Cerebellar cortex (tissue), 1 donor: ENCODE data around the gene FAM168B.
"Not testable (repeated sequence)": the region's sequence is repeated elsewhere in the genome, so short reads cannot be mapped to it uniquely, and the experiment has no call there.

Experiments used
- DNase-seq: peaks from one replicate; pipeline ENCODE4 v3.0.0-alpha.2; 2015; ENCODE audit warnings: low spot score

The FAM168B gene

GRCh38 chr2:131103165-131103564, 9.9 kb upstream of the FAM168B start:
- DNase-seq: no peak

DNA sequence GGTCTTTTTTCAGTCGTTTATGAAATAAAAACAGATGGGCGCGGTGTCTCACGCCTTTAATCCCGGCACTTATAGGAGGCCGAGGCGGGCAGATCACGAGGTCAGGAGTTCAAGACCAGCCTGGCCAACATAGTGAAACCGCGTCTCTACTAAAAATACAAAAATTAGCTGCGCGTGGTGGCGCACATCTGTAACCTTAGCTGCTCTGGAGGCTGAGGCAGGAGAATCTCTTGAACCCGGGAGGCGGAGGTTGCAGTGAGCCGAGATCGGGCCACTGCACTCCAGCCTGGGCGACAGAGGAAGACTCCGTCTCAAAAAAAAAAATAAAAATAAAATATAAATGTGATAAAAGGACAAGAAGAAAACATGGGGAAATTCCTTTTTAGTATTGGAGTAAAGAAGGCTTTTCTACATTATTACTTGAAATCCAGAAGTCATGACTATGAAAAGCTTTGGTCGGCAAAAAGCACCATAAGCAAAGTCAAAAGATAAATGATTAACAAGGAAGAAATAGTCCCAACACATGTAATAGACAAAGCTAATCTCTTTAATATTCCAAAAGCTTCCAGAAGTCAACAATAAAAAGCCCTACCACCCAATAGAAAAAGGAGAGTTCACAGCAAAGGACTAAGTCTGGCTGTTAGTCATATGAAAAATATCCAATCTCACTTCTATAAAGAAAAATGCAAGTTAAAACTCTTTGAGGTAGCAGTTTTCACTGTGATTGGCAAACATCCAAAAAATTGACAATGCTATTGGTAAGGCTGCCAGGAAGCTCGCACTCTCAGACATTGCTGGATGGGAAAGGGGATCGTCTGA, 1.4 kb upstream of the FAM168B start:
- DNase-seq: no peak

DNA sequence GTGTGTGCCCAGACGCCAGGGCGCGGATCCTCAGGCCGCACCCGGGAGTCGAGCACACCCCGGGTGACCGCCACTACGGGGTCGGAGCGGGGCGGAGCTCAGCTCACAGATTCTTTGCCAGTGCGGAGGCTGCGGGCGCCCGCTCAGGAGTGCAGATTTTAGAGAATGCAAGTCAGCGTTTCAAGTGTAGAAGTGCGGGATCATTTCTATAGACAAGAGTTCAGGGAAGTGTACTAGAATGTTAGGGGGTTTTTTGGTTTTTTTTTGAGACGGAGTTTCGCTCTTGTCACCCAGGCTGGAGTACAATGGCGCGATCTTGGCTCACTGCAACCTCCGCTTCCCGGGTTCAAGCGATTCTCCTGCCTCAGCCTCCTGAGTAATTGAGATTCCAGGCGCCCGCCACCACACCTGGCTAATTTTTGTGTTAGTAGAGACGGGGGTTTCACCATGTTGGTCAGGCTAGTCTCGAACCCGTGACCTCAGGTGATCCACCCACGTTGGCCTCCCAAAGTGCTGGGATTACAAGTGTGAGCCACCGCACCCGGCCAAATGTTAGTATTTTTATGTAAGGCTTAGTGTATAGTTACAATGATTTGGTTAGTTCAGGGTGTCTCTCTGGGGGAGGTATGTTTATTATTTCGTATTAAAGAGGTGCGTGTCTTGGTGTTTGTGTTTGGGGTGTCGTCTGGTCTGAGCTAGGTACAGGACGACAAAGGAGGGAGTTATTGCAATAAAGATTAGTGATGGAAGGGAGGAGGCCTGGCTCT, 619 bp upstream of the FAM168B start:
- DNase-seq: peak; percentile 72

- no peak for DNase-seq
These were observed 728 bp downstream of the FAM168B start for GRCh38 chr2:131092458-131093005.

DNA sequence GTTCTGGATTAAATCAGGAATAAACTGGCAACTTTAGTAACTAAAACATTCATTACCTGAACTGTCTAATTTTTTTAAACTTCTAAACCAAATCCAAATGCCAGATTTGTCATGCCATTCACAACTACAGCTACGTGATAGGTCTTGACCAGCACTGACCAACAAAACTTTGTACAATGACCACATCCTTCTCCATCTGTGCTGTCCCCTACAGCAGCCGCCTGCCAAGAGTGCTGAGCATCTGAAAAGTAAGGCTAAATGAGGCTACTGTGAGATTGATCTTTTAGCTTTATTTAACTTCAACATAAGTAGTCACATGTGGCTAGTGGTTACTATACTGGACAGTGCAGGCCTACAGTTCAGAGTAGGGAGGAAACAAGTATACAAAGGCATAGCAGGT, 7.6 kb downstream of the FAM168B start:
- DNase-seq: no peak

GRCh38 chr2:131081190-131081589, 12.1 kb downstream of the FAM168B start:
- no peak for DNase-seq

DNA sequence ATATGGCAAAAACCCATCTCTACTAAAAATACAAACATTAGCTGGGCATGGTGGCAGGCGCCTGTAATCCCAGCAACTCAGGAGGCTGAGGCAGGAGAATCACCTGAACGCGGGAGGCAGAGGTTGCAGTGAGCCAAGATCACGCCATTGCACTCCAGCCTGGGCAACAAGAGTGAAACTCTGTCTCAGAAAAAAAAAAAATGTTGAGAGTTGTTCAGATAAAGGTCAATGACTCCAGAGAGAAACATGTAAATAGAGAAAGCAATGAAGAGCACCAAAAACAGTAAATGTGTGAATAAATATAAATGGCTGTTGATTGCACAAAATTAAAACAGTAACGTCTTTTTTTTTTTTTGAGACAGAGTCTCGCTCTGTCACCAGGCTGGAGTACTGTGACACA, 13.3 kb downstream of the FAM168B start:
- DNase-seq: not testable (repeated sequence)

- no peak for DNase-seq
These were observed 15.3 kb downstream of the FAM168B start for GRCh38 chr2:131077966-131078365.

DNA sequence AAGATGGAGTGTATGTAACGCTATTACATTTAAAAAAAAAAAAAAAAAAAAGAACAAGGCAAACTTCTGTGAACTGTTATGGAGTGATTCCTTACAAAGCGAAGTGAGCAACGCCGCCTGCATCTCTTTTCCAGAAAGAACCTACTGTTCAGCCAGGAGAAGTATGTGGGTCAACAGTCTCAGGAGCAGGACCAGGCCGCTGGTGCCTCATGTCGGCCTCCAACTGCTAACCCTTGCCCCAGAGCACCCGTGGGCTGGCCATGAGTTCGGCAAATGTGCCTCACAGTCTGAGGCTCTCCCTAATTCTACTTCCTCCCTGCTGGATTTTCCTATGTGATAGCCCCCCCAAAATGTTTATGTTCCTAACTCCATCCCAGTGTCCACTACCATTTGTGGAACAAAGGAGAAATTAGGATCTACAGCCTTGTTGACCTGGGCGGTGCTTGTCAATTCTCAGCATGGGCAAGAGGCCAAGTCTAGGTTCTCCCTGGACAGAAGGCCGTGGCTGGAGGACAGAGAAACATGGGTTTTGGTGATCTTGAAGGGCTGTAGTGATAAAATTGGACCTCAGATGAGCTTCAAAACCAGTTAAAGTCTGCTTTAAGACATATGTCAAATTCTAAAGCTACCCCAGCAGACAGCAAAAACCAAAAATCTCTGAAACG, 15.9 kb downstream of the FAM168B start:
- no peak for DNase-seq

- DNase-seq: no peak
These were observed 16.6 kb downstream of the FAM168B start for GRCh38 chr2:131076707-131077106.

DNA sequence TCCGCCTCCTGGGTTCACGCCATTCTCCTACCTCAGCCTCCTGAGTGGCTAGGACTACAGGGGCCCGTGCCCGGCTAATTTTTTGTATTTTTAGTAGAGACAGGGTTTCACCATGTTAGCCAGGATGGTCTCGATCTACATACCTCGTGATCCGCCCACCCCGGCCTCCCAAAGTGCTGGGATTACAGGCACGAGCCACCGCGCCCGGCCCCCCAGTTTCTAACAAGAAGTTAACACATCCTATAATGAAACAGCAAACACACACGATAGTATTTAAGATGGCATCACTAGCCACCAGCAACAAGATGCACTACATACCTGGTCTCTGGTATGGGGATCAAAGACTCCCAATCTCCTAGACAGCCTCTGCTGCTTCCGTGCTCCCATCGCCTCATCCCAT, 17.7 kb downstream of the FAM168B start:
- DNase-seq: not testable (repeated sequence)

DNA sequence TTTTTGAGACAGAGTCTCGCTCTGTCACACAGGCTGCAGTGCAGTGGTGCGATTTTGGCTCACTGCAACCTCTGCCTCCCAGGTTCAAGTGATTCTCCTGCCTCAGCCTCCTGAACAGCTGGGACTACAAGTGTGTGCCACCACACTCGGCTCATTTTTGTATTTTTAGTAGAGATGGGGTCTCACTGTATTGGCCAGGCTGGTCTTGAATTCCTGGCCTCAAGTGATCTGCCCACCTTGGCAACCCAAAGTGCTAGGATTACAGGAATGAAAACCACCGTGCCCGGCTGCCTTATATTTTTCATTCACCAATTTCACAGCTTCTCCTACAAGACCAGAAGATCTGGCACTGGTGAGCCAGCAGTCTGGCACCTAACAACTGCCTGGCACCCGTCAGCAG, 25.1 kb downstream of the FAM168B start:
- DNase-seq: not testable (repeated sequence)

DNA sequence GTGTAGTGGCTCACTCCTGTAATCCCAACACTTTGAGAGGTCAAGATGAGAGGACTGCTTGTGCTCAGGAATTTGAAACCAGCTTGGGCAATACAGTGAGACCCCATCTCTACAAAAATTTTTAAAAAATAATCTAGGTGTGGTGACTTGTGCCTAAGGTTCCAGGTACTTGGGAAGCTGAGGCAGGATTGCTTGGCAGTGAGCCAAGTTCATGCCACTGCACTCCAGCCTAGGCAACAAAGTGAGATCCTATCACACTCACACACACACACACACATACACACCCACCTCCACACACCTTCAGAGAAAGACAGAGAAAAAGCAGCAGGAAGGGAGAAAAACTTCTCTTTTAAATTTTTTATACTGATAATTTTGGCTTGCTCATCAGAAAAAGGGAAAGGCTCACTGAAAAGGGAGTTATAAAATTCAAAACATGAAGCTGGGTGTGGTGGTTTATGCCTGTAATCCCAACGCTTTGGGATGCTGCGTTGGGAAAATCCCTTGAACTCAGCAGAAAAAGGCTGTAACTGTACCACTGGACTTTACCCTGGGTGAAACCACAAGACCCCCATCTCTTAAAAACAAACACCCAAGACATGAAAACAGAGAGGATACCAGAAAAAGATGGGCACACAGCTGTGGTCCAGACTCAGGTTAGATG, 25.7 kb downstream of the FAM168B start:
- DNase-seq: no peak

- no peak for DNase-seq
These were observed 28.4 kb downstream of the FAM168B start for GRCh38 chr2:131064589-131065512.

DNA sequence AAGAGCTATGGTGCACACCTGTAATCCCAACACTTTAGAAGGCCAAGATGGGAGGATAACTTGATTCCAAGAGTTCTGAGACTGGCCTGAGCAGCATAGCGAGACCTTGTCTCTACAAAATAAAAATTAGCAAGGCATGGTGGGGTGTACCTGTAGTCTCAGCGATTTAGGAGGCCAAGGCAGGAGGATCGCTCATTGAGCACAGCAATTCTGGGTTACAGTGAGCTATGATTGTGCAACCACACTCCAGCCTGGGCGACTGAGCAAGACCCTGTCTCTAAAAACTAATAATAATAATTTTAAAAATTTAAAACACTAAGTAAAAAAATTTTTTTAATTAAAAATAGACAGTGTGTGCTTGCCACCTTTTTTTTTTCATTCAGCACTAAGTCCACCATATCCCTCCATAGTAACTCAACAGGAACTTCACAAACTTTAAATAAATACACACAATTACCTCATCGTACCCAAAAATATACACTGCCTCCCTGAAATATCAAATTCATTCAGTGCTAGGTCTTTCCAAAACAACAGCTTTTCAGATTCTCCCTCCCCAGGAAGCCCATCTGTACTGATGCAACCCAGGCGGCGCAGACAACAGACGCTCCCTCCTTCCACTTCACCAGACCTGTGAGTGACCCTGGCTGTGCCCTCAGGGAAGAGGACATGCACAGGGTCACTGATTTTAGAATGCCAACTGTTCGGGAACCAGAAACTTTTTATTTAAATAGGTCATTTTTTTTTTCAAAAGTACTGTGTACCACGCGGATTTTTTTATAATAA, 29.6 kb downstream of the FAM168B start:
- DNase-seq: no peak

DNA sequence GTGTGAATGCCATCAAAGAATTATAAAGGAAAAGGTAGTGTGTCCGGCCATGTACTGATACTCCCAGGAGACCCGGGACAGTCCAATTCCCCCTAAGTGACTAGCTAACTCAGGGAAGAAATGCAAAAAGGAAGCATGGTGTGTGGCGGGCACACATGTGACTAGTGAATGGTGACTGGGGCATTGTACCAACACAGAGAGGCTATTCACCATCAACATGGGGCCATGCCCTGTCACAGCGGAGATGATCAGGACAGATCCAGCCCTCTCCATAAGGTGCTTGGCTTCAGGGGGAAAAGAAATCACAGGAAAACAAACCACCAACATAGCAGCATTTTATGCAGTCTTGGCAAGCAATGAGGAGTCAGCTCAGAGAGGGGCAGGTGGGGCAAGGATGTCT, 34.3 kb downstream of the FAM168B start:
- DNase-seq: no peak

DNA sequence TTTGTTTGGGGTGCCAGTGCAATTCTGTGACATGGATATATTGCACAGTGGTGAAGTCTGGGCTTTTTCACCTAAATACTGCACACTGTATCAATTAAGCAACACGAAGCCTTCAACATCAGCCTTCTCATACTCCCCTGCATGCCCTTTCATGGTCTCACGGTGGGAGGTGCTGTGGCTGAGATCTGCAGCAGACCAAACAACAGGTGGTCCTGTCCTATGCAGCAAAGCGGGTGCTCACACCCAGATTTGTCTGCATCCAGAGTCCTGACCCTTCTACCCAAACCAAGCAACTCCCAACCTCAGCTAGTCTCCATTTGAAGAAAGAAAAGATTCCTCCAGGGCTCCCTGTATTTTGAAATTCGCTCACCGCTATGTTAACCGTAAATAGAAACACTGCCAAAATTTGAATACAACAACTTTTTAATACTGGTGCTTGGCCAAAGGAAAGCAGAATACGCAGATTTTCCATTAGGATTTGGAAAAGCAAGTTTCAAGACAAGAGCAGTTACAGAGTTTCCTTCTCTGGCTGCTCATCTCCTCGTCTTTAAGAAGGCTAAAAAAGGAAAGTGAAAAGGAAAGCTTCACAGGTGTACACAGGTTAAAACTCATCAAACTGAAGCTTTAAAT, 34.9 kb downstream of the FAM168B start:
- no peak for DNase-seq

DNA sequence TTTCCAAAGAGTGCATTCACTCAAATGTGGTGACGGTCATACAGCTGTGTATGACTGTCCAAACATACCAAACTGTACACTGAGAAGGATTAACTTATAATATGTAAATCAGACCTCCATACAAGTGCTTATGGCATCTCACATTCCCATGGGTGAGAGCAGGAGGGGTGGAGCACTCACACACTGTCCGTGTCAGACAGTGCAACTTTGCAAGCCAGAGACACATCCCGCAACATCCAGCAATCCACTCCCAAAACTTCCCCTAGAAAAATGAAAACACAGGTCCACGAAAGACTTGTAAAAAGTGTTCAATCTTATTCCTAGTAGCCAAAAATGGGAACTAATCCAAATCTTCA, 36.4 kb downstream of the FAM168B start:
- DNase-seq: no peak

- DNase-seq: no peak
These were observed 36.9 kb downstream of the FAM168B start for GRCh38 chr2:131056204-131056931.
